GM23338 (cell line): ENCODE measurements around the gene CIRBP. TPM values are rescaled to one million over a fixed set of nuclear protein-coding genes. Genes with fewer than 3 reads are reported as not detected.

Experiments used
- ATAC-seq: fragments of 200-7000 bp; cut with Tn5 transposase; 3 replicates; pipeline ENCODE4 v1.9.1; 2020
- DNase-seq: peaks from one replicate; pipeline ENCODE4 v3.0.0-alpha.2; 2015; ENCODE audit warnings: low spot score
- H2AFZ ChIP-seq: fragments of 200-600 bp; sonication (generic); 2 replicates; pipeline ENCODE4 v1.8.0; 2016; ENCODE audit warnings: antibody characterized with exemption, mild to moderate bottlenecking, moderate library complexity
- H3F3A ChIP-seq: fragments of 200-600 bp; sonication (generic); replicated peaks from 2 replicates; pipeline ENCODE4 v1.8.0; 2017; ENCODE audit warnings: antibody characterized with exemption, mixed run types, low read depth
- H3K27ac ChIP-seq: fragments of 200-600 bp; sonication (generic); 2 replicates; pipeline ENCODE4 v1.6.1; 2016; ENCODE audit warnings: low read depth
- H3K27me3 ChIP-seq: fragments of 200-600 bp; sonication (generic); 2 replicates; pipeline ENCODE4 v1.8.0; 2016; ENCODE audit warnings: mild to moderate bottlenecking, mixed run types, moderate library complexity; ENCODE audit not compliant: insufficient read depth
- H3K36me3 ChIP-seq: fragments of 200-600 bp; sonication (generic); 2 replicates; pipeline ENCODE4 v1.8.0; 2016; ENCODE audit warnings: mild to moderate bottlenecking; ENCODE audit not compliant: insufficient read depth
- H3K4me1 ChIP-seq: fragments of 200-600 bp; sonication (generic); 2 replicates; pipeline ENCODE4 v1.8.0; 2016; ENCODE audit warnings: mild to moderate bottlenecking, moderate library complexity; ENCODE audit not compliant: insufficient read depth
- H3K4me2 ChIP-seq: fragments of 200-600 bp; sonication (generic); 2 replicates; pipeline ENCODE4 v1.7.1; 2017; ENCODE audit warnings: mixed run types
- H3K4me3 ChIP-seq: fragments of 200-600 bp; sonication (generic); 2 replicates; pipeline ENCODE4 v1.6.1; 2016; ENCODE audit warnings: mixed run types
- H3K79me2 ChIP-seq: fragments of 200-600 bp; sonication (generic); replicated peaks from 2 replicates; pipeline ENCODE4 v1.8.0; 2017; ENCODE audit warnings: mild to moderate bottlenecking; ENCODE audit not compliant: insufficient read depth
- H3K9me2 ChIP-seq: fragments of 200-600 bp; sonication (generic); 2 replicates; pipeline ENCODE4 v1.8.0; 2017; ENCODE audit not compliant: insufficient read depth
- H4K20me1 ChIP-seq: fragments of 200-600 bp; sonication (generic); replicated peaks from 2 replicates; pipeline ENCODE4 v1.8.0; 2017; ENCODE audit warnings: mild to moderate bottlenecking; ENCODE audit not compliant: insufficient read depth
- H3K27ac Mint-ChIP-seq: 2 replicates; pipeline ENCODE4 v1.8.0; 2020; ENCODE audit warnings: inconsistent platforms, mild to moderate bottlenecking, moderate library complexity, mixed read lengths
- H3K27me3 Mint-ChIP-seq: 3 replicates; pipeline ENCODE4 v1.8.0; 2022; ENCODE audit warnings: low read depth, mild to moderate bottlenecking, moderate library complexity, mixed read lengths, inconsistent platforms; ENCODE audit not compliant: insufficient read depth, poor library complexity
- H3K36me3 Mint-ChIP-seq: 3 replicates; pipeline ENCODE4 v1.8.0; 2021; ENCODE audit warnings: low read depth, mild to moderate bottlenecking, inconsistent platforms, moderate library complexity, mixed read lengths
- H3K4me1 Mint-ChIP-seq: 3 replicates; pipeline ENCODE4 v1.8.0; 2020; ENCODE audit warnings: mild to moderate bottlenecking, inconsistent platforms, mixed read lengths
- H3K4me3 Mint-ChIP-seq: 3 replicates; pipeline ENCODE4 v1.8.0; 2021; ENCODE audit warnings: moderate library complexity, mild to moderate bottlenecking, inconsistent platforms, mixed read lengths
- H3K9me3 Mint-ChIP-seq: 3 replicates; pipeline ENCODE4 v1.8.0; 2020; ENCODE audit warnings: moderate library complexity, mild to moderate bottlenecking, inconsistent platforms, mixed read lengths
- CTCF ChIP-seq, 2 experiments: fragments of 200-600 bp in 1 of 2; sonication (generic) in 1 of 2; conservative IDR thresholded peaks; 2 replicates each; pipeline versions ENCODE4 v1.5.1 to v1.6.1; 2016 to 2017; ENCODE audit warnings: antibody characterized with exemption in 2 of 2, low read depth in 2 of 2, mild to moderate bottlenecking in 2 of 2, moderate library complexity in 1 of 2
- ETS1 ChIP-seq: IDR thresholded peaks from 2 replicates; pipeline ENCODE4 v1.6.1; 2016; ENCODE audit warnings: antibody characterized with exemption
- JUNB ChIP-seq: IDR thresholded peaks from one replicate; pipeline ENCODE4 v1.6.1; 2016; ENCODE audit warnings: antibody characterized with exemption; ENCODE audit not compliant: unreplicated experiment
- NANOG ChIP-seq: IDR thresholded peaks from 2 replicates; pipeline ENCODE4 v1.6.1; 2016; ENCODE audit warnings: antibody characterized with exemption, borderline replicate concordance
- POLR2AphosphoS5 ChIP-seq: IDR thresholded peaks from 2 replicates; pipeline ENCODE4 v1.6.1; 2016; ENCODE audit warnings: antibody characterized with exemption, low read depth
- STAT1 ChIP-seq: IDR thresholded peaks from one replicate; pipeline ENCODE4 v1.6.1; 2016; ENCODE audit warnings: antibody characterized with exemption; ENCODE audit not compliant: unreplicated experiment
- polyA plus RNA-seq: library from polyadenylated mRNA; unstranded; fragments of >200 nt; fragmentation: Nextera tagmentation; extraction: Ambion mirVana; gene quantifications from 2 replicates; pipeline ENCODE4 v1.2.1, GENCODE V29; 2016
- total RNA-seq: library from RNA; depleted of rRNA; stranded (reverse); fragments of >200 nt; shearing (Covaris generic); gene quantifications from 2 replicates; pipeline ENCODE4 v1.2.3, GENCODE V29; 2014

Gene CIRBP
- total and polyA plus RNA-seq, 2 experiments from 2014 or later = 153 to 202 TPM

GRCh38 chr19:1266129-1266915, 2.8 kb upstream of the CIRBP start:
- no peak overlapping the region for H3K27ac ChIP-seq
- H3K9me3 Mint-ChIP-seq = peaks cover 2% of the 10 kb centered on the region
- 0 out of 2 replicates have a peak overlapping the region, but pooled peaks have one; percentile 52 for H3K27ac Mint-ChIP-seq

DNA sequence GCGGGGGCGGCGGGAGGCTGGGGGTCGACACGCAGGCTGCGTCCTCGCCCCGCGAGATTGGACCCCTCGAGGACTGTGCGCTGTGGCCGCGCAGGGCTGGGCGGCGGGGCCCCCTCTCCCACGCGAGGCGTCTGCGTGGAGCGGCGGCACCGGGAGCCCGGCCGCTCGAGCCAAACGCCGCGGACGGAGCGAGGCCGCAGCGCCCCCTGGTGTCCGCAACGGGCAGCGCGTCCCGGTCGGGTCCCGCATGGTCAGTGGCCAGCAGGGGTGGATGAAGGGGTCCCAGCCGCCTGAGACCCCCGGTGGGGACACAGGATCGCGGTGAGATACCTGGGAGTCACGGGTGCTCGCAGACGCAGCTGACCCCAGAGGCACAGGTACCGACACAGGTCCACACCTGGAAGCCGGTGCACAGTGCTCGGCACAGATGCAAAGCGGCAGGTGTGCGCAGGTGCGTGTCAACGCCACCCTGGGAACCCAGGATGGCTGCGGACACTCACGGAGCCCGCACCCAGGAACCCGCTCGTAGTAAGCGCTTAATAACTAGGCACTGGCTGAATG, 2.1 kb upstream of the CIRBP start:
- Histone ChIP-seq H3K36me3 (peaks cover 15% of the 10 kb centered on the region), H4K20me1 (peaks cover 21% of the 10 kb centered on the region), H3K4me3 (peak overlapping the region; percentile 94), H2AFZ (0 out of 2 replicates have a peak overlapping the region, but pooled peaks have one; percentile 23), H3K4me2 (peak overlapping the region; percentile 95), H3K27ac (no peak overlapping the region), H3F3A (peaks cover 49% of the 10 kb centered on the region), H3K27me3 (peaks cover 10% of the 10 kb centered on the region; the same call in 1 of the 2 replicates), H3K79me2 (peaks cover 28% of the 10 kb centered on the region), H3K4me1 (peaks cover 50% of the 10 kb centered on the region), H3K9me2 (no peaks in the 10 kb centered on the region)
- DNase-seq (peak; percentile 63), ATAC-seq (peak; percentile 5)
- H3K27ac Mint-ChIP-seq = no peak overlapping the region
- peaks cover 33% of the 10 kb centered on the region for H3K36me3 Mint-ChIP-seq
- peaks cover 49% of the 10 kb centered on the region for H3K27me3 Mint-ChIP-seq
- H3K9me3 Mint-ChIP-seq = peaks cover 2% of the 10 kb centered on the region; the same call in 2 of the 3 replicates
- peaks cover 59% of the 10 kb centered on the region for H3K4me1 Mint-ChIP-seq
- peak overlapping the region; percentile 64 for H3K4me3 Mint-ChIP-seq
- no peak for TF ChIP-seq STAT1
- TF ChIP-seq POLR2AphosphoS5 = no peak
- no peak for TF ChIP-seq JUNB
- TF ChIP-seq NANOG = no peak
- TF ChIP-seq ETS1 = no peak
- TF ChIP-seq CTCF (conservative IDR thresholded peaks at IDR 0.05; ENCODE audit: low read depth in 2 of 2) = peak; percentile 73 to 88

More at GRCh38 chr19:1266129-1266915, 2.8 kb upstream of the CIRBP start:
- Histone ChIP-seq H3F3A (peaks cover 49% of the 10 kb centered on the region), H3K36me3 (peaks cover 11% of the 10 kb centered on the region), H3K79me2 (peaks cover 22% of the 10 kb centered on the region), H2AFZ (peak overlapping the region; percentile 32; the same call in 1 of the 2 replicates), H3K4me2 (peak overlapping the region; percentile 95), H3K4me1 (peaks cover 54% of the 10 kb centered on the region), H3K4me3 (peak overlapping the region; percentile 94), H3K9me2 (no peaks in the 10 kb centered on the region), H3K27me3 (peaks cover 10% of the 10 kb centered on the region; the same call in 1 of the 2 replicates), H4K20me1 (peaks cover 16% of the 10 kb centered on the region; the same call in 1 of the 2 replicates)
- peak overlapping the region; percentile 64 for H3K4me3 Mint-ChIP-seq
- peaks cover 26% of the 10 kb centered on the region for H3K36me3 Mint-ChIP-seq
- ATAC-seq (peak; percentile 17), DNase-seq (peak; percentile 88)
- H3K4me1 Mint-ChIP-seq = peaks cover 59% of the 10 kb centered on the region
- H3K27me3 Mint-ChIP-seq = peaks cover 50% of the 10 kb centered on the region
- TF ChIP-seq NANOG = no peak
- TF ChIP-seq ETS1 = no peak
- peak; percentile 72 for TF ChIP-seq POLR2AphosphoS5
